Right renal cortex interstitium (tissue), 3 donors: Measurements from ENCODE around the gene PIP5K1B. TPM values are rescaled to one million over a fixed set of nuclear protein-coding genes. Genes with fewer than 3 reads are reported as not detected.
"Not testable (repeated sequence)": the region's sequence is repeated elsewhere in the genome, so short reads cannot be mapped to it uniquely, and the experiment has no call there.

Source experiments
- DNase-seq, 3 donors: peaks; one replicate each; pipeline ENCODE4 v3.0.0-alpha.2; 2013; ENCODE audit warnings: low read depth in 3 of 3, low spot score in 2 of 3
- polyA plus RNA-seq, 3 donors: library from polyadenylated mRNA; unstranded; fragments of 120-200 nt; gene quantifications; one replicate each; pipeline ENCODE4 v1.2.1, GENCODE V29; 2013; ENCODE audit not compliant: insufficient read length in 3 of 3

PIP5K1B gene, protein sequence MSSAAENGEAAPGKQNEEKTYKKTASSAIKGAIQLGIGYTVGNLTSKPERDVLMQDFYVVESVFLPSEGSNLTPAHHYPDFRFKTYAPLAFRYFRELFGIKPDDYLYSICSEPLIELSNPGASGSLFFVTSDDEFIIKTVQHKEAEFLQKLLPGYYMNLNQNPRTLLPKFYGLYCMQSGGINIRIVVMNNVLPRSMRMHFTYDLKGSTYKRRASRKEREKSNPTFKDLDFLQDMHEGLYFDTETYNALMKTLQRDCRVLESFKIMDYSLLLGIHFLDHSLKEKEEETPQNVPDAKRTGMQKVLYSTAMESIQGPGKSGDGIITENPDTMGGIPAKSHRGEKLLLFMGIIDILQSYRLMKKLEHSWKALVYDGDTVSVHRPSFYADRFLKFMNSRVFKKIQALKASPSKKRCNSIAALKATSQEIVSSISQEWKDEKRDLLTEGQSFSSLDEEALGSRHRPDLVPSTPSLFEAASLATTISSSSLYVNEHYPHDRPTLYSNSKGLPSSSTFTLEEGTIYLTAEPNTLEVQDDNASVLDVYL
- polyA plus RNA-seq, result 1 to 10 TPM; 7.7 to 8.5 (median 8.3) TPM

DNA sequence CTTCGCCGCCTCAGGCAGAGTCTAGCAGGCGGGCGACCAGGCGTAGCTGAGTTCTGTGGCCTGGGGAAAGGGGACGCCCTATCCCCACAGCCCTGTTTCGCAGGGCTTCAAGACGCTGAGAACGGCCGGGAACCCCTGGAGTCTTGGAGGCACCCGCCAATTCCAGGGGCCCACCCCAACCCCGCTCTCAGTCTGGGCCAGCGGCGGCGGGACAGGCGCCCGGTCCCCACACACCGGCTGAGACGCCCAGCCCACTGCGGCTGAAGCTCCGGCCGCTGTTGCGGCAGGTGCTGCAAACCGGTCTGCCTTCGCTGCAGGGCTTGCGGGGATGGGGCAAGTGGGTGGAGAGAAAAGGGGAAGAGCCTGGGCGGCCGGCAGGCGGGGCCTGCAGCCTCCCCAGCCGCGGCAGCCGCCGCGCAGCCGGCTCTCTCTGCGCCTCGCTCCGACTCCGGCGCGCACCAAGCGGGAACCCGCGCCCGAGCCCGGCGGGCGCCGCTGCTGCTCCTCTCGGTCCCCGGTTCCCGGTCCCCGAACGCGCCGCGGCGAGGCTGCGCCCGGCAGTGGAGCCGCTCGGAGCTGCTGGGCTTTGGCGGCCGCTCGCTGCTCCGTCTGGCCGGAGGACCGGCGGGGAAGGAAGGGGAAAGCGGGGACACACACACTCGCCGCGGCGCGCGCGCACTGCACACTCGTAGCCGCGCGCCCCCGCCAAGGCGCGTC, at the start of gene PIP5K1B:
PIP5K1B (plus strand) TSS at position 427 of the 717 bp plus-strand sequence. CDS start 117,375 bp downstream, outside the sequence.
- peak in 1 of 3 donors; percentile 67 for DNase-seq

DNA sequence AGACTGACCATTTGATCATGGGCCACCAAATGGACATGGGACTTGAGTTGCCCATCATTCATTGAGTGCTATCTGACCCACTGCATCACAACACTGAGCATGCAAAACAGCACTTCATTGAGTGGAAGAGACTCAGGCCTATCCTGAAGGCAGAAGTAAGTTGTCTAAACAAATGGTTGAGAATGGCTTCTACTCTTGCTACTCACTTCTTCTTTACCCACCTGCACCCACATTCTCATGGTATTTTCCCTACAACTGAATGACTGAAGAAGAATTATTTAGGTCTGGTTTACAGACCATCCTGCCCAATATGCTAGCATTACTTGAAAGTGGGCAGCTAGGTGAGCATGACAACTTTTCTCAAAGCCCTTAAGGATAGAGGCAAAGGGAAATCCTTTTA, 41.0 kb upstream of the PIP5K1B start:
- no peak for DNase-seq

DNA sequence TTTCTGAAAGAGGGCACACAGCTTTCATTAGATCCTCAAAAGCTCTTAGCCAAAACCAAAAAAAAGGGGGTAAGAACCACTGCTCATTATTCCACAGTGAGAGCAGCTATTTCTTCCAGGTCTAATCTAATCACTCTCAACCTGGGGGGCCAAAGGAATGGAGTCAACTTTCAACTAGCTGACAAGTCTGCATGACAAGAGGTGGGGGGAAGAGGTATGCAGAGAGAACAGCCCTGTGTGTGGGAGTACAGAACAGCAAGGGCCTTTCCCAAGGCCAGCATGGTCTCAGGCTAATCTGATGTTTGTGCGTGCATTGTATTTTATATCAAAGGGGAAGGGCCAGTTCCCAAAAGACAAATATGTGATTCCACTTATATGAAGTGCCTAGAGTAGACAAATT, 36.9 kb upstream of the PIP5K1B start:
- DNase-seq, result no peak

DNA sequence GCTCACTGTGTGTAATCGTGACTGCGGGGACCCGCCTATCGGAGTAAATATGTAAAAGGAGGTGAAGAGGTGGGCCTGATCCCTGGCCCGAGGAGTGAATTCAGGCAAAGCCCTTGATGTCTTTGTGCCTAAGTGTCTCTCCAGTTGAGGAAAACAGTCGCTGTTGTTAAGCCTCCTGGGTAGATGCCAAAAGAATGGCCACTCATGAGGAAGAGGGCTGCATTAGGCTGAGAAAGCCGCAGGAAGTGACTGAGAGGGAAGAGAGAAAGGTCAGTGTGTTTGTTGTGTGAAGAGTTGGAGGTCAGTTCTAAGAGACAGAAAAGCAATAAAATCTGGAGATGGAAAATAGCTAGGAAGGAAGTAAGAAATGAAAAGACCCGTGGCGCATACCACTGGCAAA, 35.8 kb upstream of the PIP5K1B start:
- DNase-seq, result peak in 1 of 3 donors; percentile 9

DNA sequence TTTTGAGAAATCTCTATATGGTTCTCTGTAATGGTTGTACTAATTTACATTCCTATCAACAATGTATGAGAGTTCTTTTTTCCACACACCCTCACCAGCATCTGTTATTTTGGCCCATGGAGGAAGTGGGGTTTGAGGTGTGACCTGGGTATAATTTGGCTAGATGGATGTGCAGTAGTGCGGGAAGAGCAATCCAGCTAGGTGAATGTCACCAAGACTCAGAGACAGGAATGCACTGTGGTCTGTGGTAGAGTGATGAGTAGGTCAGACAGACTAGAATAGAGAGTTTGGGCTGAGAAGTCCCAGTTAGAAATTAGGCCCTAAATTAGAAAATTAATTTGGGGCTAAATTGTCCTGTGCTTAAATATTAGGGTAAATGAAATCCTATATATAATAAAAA, 32.8 kb upstream of the PIP5K1B start:
- DNase-seq, result no peak

DNA sequence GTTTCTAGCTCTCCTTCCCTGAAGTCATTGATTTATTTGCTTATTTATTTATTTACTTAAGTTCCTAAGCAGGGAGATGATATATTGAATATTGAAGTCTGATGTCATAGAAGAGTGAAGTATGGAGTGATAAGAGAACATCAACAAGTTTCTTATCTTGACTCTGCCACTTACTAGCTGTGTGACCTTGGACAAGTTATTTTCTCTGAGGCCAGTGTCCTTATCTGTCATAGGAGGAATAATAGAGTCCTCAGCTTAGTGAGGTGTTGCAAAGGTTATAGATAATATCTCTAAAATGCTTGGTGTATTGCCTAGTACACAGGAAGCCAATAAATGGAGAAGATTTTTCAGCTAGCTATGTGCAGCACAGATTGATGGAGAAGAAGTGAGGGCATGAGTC, 32.4 kb upstream of the PIP5K1B start:
- DNase-seq, result no peak

DNA sequence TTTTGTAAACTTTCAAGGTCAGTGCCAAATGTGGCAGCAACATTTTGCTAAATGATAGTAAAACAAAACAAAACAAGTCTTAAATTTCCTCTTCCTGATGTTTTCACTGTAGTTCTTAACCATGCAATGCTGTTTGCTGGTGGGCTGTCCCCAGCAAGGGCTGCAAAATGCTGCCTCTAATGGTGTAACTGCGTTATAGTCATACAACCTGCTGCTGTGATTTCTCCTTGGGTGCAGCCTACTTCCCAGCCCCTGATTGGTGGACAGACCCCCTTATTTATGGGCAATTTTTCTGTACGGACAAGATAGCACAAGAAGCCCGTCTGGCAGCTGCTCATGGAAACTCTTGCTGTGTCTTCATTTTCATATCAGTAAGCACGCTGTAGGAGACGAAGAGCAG, 26.6 kb upstream of the PIP5K1B start:
- no peak for DNase-seq

DNA sequence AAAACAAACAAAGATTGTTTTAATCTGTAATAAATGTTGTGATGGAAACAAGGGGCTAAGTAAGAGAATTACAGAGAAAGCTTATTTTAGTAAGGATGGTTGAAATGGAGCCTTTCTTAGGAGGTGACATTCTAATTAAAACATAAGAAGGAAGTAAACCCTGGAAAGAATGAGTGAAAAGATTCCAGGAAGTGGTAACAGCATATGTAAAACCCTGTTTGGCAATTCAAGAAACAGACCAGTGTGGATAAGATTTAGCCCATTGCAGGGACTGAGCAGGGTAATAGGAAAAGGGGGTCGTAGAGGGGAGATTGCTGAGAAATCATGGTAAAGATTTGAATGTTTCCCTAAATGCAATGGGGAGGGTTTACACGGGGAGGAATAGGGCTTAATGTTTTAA, 21.6 kb upstream of the PIP5K1B start:
- no peak for DNase-seq

DNA sequence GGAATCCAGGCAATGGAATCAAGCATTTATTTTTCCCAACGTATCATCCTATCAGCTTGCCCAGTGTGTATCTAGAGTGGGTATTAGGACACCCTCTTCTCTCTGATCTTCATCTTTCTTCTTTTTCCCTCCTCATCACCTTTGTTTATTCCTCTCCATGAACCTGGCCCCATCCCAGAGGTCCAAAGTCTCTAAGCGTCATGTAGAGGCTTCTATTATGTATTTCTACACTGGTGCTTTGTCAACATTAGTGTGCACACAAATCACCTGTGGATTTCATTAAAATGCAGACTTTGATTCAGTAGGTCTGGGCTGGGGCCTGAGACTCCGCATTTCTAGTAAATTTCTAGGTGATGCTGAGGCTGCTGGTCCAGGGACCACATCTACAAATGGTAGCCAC, 19.8 kb upstream of the PIP5K1B start:
- DNase-seq, result no peak

DNA sequence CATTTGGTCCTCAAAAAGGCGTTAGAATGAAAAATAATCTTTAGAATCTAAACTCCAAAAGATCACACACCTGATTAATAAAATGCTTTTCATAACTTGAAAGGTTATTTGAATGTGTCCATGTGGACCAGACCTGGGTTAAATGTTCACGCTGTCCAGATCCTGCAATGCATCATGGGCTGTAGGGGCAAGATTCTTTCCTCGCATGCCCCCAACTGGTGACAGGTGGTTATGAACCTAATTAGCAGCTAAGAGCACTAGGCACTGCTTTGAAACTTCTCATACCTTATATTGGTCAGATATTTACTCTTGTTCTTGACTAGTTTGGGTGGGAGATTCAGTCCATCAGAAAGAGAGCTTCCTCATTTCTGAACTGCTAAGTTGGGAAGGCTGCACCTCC, 19.3 kb upstream of the PIP5K1B start:
- DNase-seq, result no peak

DNA sequence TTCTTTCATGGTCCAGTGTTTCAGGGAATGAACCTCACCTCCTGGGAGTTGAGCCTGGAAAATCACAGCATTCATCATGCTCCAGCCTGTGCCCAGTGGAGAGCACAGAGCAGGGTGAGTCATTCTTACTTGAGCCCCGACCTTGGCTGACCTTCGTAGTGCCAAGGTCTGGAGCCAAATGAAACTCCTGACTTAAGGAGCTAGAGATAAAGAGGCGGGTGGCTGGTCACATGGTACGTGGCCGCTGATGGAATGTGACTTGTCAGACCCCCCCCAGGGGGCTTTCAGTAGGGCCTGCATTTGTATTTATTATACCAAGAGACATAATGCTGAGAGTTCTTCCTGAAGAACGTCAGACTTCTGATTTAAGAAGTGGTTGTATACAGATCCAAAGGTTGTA, 15.0 kb upstream of the PIP5K1B start:
- no peak for DNase-seq

DNA sequence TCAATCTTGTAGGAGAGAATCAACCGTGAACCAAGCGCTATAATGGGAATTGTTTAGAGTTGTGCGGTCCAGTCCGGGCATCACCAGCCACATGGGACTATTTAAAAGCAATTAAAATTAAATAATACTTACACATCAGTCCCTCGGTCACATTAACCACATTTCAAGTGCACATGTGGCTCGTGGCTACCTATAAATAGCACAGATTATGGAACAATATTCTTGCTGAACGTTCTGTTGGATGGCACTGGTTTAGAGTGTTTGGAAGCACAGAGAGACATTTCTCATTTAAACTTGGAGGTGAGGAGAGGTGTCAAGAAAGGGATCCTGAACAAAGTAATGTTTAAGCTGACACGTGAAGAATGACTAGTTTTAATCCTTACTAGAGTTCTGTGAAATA, 12.5 kb upstream of the PIP5K1B start:
- no peak for DNase-seq

DNA sequence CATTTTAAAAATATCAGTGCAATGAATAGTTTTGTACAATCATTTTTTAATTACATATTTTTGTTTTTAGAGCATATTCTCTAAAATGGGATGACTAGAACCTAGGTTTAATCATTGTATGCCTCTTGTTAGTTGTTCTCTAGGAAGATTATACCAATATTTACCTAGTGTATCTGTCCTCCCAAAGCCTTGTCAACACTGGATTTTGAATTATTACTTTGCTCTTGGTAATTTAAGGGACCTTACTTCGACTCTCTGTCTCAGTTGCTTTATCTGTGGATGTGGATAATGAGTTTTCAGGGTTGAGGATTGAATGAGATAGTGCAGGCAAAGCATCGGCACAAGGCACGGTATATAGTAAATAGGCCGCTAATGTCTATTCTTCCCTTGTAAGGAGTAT, 10.9 kb upstream of the PIP5K1B start:
- no peak for DNase-seq

DNA sequence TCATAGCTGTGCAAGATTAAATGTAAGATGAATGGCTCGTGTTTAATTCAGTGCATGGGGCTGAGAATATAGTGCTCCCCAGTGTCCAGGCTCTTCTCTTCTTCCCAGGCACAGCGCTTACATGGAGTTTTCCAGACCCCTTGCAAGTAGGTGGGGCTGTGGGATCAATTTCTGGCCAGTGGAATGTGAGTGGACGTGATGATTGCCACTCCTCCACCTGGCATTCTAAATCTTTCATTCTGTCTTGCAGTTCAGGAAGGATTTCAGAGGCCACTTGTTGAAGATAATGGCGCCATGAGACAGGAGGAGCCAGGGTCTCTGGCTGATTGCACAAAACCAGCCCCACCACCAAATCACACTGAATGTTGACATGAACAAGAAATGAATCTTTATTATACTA, 7.2 kb upstream of the PIP5K1B start:
- no peak for DNase-seq

DNA sequence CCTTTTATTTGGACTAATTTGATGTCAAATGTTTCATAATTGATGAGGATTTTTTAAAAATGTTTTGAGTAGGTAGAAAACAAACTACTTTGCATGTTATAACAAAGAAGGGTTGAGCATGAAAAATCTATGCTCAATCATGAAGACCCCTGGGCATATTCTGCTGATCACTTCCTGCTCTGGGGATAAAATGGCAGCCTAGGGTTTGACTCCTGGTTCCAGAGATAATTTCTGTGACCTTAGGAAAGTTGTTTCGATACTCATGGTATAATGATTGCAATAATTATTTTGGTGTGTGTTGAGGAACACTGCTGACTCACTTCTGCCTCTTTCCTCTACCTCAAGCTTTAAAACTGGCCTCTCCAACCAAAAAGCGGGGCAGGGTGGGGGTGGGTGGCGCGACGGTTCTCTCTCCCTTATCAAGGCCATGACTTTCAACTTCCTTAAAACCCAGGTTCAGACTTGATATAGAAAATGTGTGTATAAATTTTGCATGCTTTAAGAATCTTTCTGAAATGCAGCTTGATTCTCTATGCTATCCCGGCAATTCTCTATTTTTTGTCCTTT, 6.0 kb upstream of the PIP5K1B start:
- DNase-seq, result no peak

DNA sequence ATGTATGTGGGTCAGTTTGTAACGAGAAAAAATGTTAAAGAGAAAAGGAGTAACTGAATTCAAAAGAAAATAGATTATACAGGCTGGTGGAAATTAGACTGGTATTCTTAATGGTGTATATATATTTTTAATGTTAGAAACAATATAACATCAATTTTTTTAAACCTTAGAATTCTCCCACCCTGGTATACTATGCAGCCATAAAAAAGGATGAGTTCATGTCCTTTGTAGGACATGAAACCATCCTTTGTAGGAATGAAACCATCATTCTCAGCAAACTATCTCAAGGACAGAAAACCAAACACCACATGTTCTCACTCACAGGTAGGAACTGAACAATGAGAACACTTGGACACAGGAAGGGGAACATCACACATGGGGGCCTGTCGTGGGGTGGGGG, 5.4 kb upstream of the PIP5K1B start:
- not testable (repeated sequence) for DNase-seq

DNA sequence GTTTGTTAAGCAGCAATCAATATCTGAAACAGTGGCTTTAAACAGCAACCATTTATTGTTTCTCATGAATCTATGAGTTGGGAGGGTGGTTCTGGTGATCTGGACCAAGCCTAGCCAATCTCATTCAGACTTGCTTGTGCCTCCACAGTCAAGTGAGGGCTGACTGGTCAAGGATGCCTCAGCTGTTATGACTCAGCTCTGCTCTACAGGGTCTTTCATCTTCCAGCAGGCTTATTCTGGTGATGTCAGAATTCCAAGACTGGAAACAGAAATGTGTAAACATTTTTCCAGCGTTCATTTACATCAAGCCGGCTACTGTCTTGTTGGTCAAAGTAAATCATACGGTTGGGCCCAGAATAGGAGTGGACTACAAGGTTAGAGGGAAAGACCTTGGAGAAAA, 2.5 kb upstream of the PIP5K1B start:
- no peak for DNase-seq

DNA sequence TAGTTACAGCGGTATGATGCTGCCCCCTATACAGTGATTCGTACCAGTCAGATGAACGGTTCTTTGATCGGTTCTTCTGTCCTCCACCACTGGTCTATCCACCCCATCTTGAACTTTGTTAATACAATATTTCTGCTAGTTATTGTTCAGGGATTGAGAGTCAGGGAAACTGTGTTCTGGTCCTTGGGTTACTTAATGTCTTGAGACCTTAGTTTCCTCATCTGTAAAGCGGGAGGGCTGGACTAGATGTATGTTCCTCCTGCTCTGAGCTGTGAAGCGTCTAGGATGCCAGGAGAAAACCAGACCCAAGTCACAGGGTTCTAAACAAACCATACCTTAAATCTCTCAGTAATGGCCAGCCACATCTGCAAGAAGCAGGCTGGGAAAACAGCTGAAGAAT, 1.4 kb upstream of the PIP5K1B start:
- DNase-seq, result no peak

DNA sequence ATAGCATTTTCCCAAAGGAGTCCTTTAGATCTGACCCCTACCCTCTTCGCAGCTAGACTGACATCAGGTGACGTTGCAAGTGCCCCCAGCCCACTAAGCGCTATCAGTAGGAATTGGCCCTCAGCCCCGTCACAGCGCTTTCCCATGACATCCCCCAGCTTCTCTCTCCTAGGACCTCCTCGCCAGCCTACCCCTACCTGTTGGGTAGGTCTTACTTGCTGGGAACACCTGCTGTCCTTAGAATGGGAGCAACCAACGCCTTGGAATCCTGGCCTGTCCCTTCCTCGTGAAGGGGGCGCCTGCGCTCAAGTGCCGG, 584 bp upstream of the PIP5K1B start:
- no peak for DNase-seq

DNA sequence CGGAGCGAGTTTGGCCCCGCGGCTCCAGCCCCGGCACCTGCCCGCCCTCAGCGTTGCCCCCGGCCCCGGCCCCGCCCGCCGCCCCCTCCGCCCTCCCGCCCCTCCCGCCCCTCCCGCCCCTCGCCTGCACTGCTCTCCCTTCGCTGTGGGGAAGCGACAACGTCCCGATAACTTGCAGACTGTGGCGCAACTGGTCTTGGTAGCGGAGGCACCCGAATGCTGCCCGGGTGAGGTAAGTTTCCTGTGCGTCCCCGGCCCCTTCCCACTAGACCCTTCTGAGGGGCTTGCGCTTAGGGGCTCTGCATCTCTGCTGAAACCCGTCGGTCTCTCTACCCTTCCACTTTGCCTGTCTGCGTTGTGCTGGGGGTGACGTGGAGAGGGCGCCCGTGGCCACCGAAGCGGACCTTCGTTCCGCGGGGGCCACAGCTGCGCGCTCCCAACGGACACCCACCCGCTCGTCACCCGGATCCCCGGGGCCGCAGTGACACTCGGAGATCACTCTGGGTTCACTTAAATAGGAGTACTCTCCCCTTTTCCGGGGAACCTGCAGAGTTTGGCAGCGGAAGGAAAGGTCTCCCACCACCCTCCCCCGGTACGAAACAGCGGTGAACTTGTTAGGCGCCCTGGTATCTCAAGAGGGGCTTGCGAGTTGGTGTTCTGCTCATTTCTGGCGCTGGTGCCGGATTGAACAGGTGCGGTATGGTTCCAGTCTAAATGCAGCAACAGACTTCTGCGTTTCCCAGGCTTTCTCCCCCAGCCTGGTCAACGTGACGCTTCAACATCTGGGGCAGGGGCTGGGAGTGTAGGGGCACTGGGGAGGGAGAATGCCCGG, 707 bp downstream of the PIP5K1B start:
- DNase-seq, result peak in 1 of 3 donors; percentile 21
